H1 (cell line): Measurements from ENCODE around the gene FHDC1. TPM values are rescaled to one million over a fixed set of nuclear protein-coding genes. Genes with fewer than 3 reads are reported as not detected.
A peak's percentile ranks its signal among the peaks of the same experiment; 100 is the strongest.

Source experiments
- CTCF ChIA-PET: fragments of 300-600 bp; sonication (Branson Sonifier 250); formaldehyde crosslinking; loops from one replicate; lab custom pipeline; 2021; ENCODE audit not compliant: partially characterized antibody; lab: Charles Lee
- POLR2A ChIA-PET: fragments of 300-600 bp; sonication (Branson Sonifier 250); formaldehyde crosslinking; loops from one replicate; lab custom pipeline; 2021; ENCODE audit warnings: inconsistent platforms; ENCODE audit not compliant: partially characterized antibody; lab: Charles Lee
- DNase-seq, 2 experiments: peaks; one replicate each; pipeline versions ENCODE4 v3.0.0 to v3.0.0-alpha.2; 2010 to 2022; ENCODE audit warnings: low spot score in 2 of 2, low read depth in 1 of 2, mixed read lengths in 1 of 2
- FAIRE-seq: peaks from 2 replicates; lab custom pipeline; 2011; peaks lifted over from hg19 to GRCh38; lab: Jason Lieb, UNC
- H2AFZ ChIP-seq: 2 replicates; pipeline ENCODE4 v1.8.1; 2012; ENCODE audit warnings: low read length, inconsistent platforms
- H2AK5ac ChIP-seq: 2 replicates; pipeline ENCODE4 v1.6.1; 2013; ENCODE audit warnings: low read depth, low read length
- H2BK120ac ChIP-seq: replicated peaks from 2 replicates; pipeline ENCODE3; 2013; ENCODE audit warnings: low read depth, low read length, inconsistent platforms
- H2BK12ac ChIP-seq: 2 replicates; pipeline ENCODE4 v1.6.1; 2013; ENCODE audit warnings: low read depth, low read length
- H2BK15ac ChIP-seq: 2 replicates; pipeline ENCODE4 v1.6.1; 2013; ENCODE audit warnings: low read length
- H2BK20ac ChIP-seq: 2 replicates; pipeline ENCODE4 v1.6.1; 2013; ENCODE audit warnings: low read length
- H2BK5ac ChIP-seq: 2 replicates; pipeline ENCODE4 v1.6.1; 2013; ENCODE audit warnings: low read depth, low read length
- H3K14ac ChIP-seq: 2 replicates; pipeline ENCODE4 v1.6.1; 2013; ENCODE audit warnings: inconsistent platforms; ENCODE audit not compliant: insufficient read length
- H3K18ac ChIP-seq: 2 replicates; pipeline ENCODE4 v1.6.1; 2013; ENCODE audit warnings: low read length; ENCODE audit errors: extremely low read depth
- H3K23ac ChIP-seq: 2 replicates; pipeline ENCODE4 v1.6.1; 2013; ENCODE audit warnings: inconsistent platforms; ENCODE audit not compliant: insufficient read length
- H3K23me2 ChIP-seq: 2 replicates; pipeline ENCODE4 v1.6.1; 2013; ENCODE audit warnings: low read depth, low read length
- H3K27ac ChIP-seq: 2 replicates; pipeline ENCODE4 v1.6.1; 2011; ENCODE audit warnings: low read depth, low read length, inconsistent platforms
- H3K27me3 ChIP-seq, 4 experiments: replicated peaks in 1 of 4; 1 replicate in 1 of 4; 2 replicates in 3 of 4; pipeline versions ENCODE4 v1.6.1 to v1.8.1; 2011 to 2013; ENCODE audit warnings: low read length in 3 of 4, mild to moderate bottlenecking in 3 of 4, inconsistent platforms in 2 of 4, mixed read lengths in 2 of 4, moderate library complexity in 1 of 4; ENCODE audit not compliant: control insufficient read depth in 3 of 4, insufficient read depth in 3 of 4; ENCODE audit errors: extremely low read depth in 1 of 4
- H3K36me3 ChIP-seq, 4 experiments: 2 replicates each; pipeline versions ENCODE4 v1.6.1 to v1.8.1; 2011 to 2013; ENCODE audit warnings: mild to moderate bottlenecking in 4 of 4, low read length in 3 of 4, moderate library complexity in 2 of 4, control low read depth in 1 of 4, inconsistent platforms in 1 of 4; ENCODE audit not compliant: insufficient read depth in 4 of 4, control insufficient read depth in 2 of 4
- H3K4ac ChIP-seq: replicated peaks from 2 replicates; pipeline ENCODE3; 2013; ENCODE audit warnings: low read length, low read depth, mixed read lengths, inconsistent platforms; ENCODE audit not compliant: insufficient read length
- H3K4me1 ChIP-seq, 4 experiments: replicated peaks in 1 of 4; 1 replicate in 1 of 4; 2 replicates in 3 of 4; pipeline versions ENCODE4 v1.6.1 to v1.8.1; 2011 to 2013; ENCODE audit warnings: low read length in 3 of 4, inconsistent platforms in 2 of 4, mixed read lengths in 1 of 4; ENCODE audit not compliant: insufficient read depth in 4 of 4, control insufficient read depth in 3 of 4
- H3K4me2 ChIP-seq, 2 experiments: 2 replicates each; pipeline versions ENCODE4 v1.6.1 to v1.8.1; 2011 to 2013; ENCODE audit warnings: low read depth in 2 of 2, low read length in 2 of 2, control low read depth in 1 of 2, inconsistent platforms in 1 of 2, mild to moderate bottlenecking in 1 of 2; ENCODE audit not compliant: insufficient read depth in 1 of 2
- H3K4me3 ChIP-seq, 4 experiments: fragments of 200-600, 300-600 bp in 1 of 4; sonication (generic), shearing (Covaris generic), sonication (Bioruptor Twin) in 1 of 4; 2 replicates each; pipeline versions ENCODE4 v1.5.1 to v1.8.1; 2011 to 2016; ENCODE audit warnings: low read length in 4 of 4, low read depth in 3 of 4, control low read depth in 2 of 4, inconsistent platforms in 2 of 4, mild to moderate bottlenecking in 2 of 4, mixed read lengths in 1 of 4, moderate library complexity in 1 of 4; ENCODE audit not compliant: insufficient read depth in 2 of 4; ENCODE audit errors: extremely low read depth in 1 of 4
- H3K56ac ChIP-seq: replicated peaks from 2 replicates; pipeline ENCODE3; 2013; ENCODE audit warnings: low read depth, mild to moderate bottlenecking, mixed read lengths, low read length, inconsistent platforms; ENCODE audit not compliant: insufficient read length
- H3K79me1 ChIP-seq: 2 replicates; pipeline ENCODE4 v1.6.1; 2013; ENCODE audit warnings: low read depth, low read length, control low read depth
- H3K79me2 ChIP-seq, 2 experiments: 2 replicates each; pipeline versions ENCODE4 v1.6.1 to v1.8.1; 2012 to 2013; ENCODE audit warnings: low read length in 2 of 2, mild to moderate bottlenecking in 2 of 2, inconsistent platforms in 1 of 2; ENCODE audit not compliant: insufficient read depth in 2 of 2, control insufficient read depth in 1 of 2
- H3K9ac ChIP-seq, 4 experiments: replicated peaks in 1 of 4; 1 replicate in 1 of 4; 2 replicates in 3 of 4; pipeline versions ENCODE4 v1.6.1 to v1.8.1; 2011 to 2013; ENCODE audit warnings: low read depth in 3 of 4, low read length in 3 of 4, control low read depth in 2 of 4, mild to moderate bottlenecking in 2 of 4, moderate library complexity in 2 of 4, inconsistent platforms in 1 of 4; ENCODE audit errors: extremely low read depth in 1 of 4
- H3K9me3 ChIP-seq, 2 experiments: 2 replicates each; pipeline versions ENCODE4 v1.6.1 to v1.8.1; 2012 to 2013; ENCODE audit warnings: mild to moderate bottlenecking in 2 of 2, moderate library complexity in 2 of 2, control low read depth in 1 of 2, inconsistent platforms in 1 of 2, low read depth in 1 of 2, low read length in 1 of 2, mixed read lengths in 1 of 2; ENCODE audit not compliant: insufficient read depth in 2 of 2
- H4K20me1 ChIP-seq, 2 experiments: replicated peaks in 1 of 2; 2 replicates each; pipeline versions ENCODE3 to v1.8.1; 2011 to 2013; ENCODE audit warnings: inconsistent platforms in 2 of 2, low read length in 2 of 2, mild to moderate bottlenecking in 1 of 2; ENCODE audit not compliant: insufficient read depth in 2 of 2, control insufficient read depth in 1 of 2
- H4K5ac ChIP-seq: 2 replicates; pipeline ENCODE4 v1.6.1; 2013; ENCODE audit warnings: low read length, low read depth, mixed read lengths, inconsistent platforms; ENCODE audit not compliant: insufficient read length
- H4K8ac ChIP-seq: 2 replicates; pipeline ENCODE4 v1.8.0; 2013; ENCODE audit warnings: mild to moderate bottlenecking, moderate library complexity, low read length, inconsistent platforms; ENCODE audit not compliant: insufficient read depth; ENCODE audit errors: extremely low read depth
- H4K91ac ChIP-seq: replicated peaks from 2 replicates; pipeline ENCODE3; 2013; ENCODE audit warnings: low read length, mixed read lengths, inconsistent platforms; ENCODE audit not compliant: insufficient read length
- EGR1 ChIP-seq: IDR thresholded peaks from 2 replicates; pipeline ENCODE4 v1.6.1; 2011; ENCODE audit warnings: low read depth, low read length, borderline replicate concordance
- ZNF274 ChIP-seq: IDR thresholded peaks from 2 replicates; pipeline ENCODE4 v1.7.0; 2012; ENCODE audit warnings: low read length, borderline replicate concordance; ENCODE audit errors: extremely low read depth
- WGBS, 2 experiments: shearing (Covaris generic) in 1 of 2; methylation state at CpG; one replicate each; pipeline versions ENCODE4 v1.1.6 to v1.1.7; 2013 to 2015; ENCODE audit warnings: low lambda C conversion rate in 2 of 2, mixed read lengths in 2 of 2, inconsistent platforms in 1 of 2, low coverage in 1 of 2, missing lambda C conversion rate in 1 of 2; ENCODE audit not compliant: insufficient replicate concordance in 2 of 2, insufficient coverage in 1 of 2, insufficient read length in 1 of 2; ENCODE audit errors: extremely low coverage in 1 of 2, missing lambda C conversion rate in 1 of 2; 5-methylcytosine and 5-hydroxymethylcytosine counted together
- polyA plus RNA-seq, 7 experiments: library from polyadenylated mRNA; depleted of rRNA in 3 of 7; stranded (reverse) in 5 of 7; unstranded in 2 of 7; fragments of >200 nt in 5 of 7; fragments of 200-250 nt in 2 of 7; gene quantifications; 1 replicate in 5 of 7; 2 replicates in 1 of 7; 4 replicates in 1 of 7; pipeline versions ENCODE4 v1.2.1 to v1.2.3, GENCODE V29; 2011 to 2013; ENCODE audit warnings: missing spikeins in 2 of 7, mixed read lengths in 2 of 7
- total RNA-seq: library from RNA; stranded (reverse); fragmentation: NEBNext Ultra II Directional; extraction: Animal tissue kit (Norgen Biotek cat#: 25700); gene quantifications from 2 replicates; pipeline ENCODE4 v1.2.1, GENCODE V29; 2021
- TF ChIP-seq, protein P1 (sequence below): IDR thresholded peaks from 2 replicates; pipeline ENCODE4 v1.6.1; 2011; ENCODE audit warnings: low read depth, mild to moderate bottlenecking, low read length; ENCODE audit not compliant: insufficient read depth

Gene FHDC1
- total and polyA plus RNA-seq, 2 of the 8 experiments (the other 6 are each of a cell fraction or from before 2014, with no cell fraction given) = 6.4 to 28.6 TPM

DNA sequence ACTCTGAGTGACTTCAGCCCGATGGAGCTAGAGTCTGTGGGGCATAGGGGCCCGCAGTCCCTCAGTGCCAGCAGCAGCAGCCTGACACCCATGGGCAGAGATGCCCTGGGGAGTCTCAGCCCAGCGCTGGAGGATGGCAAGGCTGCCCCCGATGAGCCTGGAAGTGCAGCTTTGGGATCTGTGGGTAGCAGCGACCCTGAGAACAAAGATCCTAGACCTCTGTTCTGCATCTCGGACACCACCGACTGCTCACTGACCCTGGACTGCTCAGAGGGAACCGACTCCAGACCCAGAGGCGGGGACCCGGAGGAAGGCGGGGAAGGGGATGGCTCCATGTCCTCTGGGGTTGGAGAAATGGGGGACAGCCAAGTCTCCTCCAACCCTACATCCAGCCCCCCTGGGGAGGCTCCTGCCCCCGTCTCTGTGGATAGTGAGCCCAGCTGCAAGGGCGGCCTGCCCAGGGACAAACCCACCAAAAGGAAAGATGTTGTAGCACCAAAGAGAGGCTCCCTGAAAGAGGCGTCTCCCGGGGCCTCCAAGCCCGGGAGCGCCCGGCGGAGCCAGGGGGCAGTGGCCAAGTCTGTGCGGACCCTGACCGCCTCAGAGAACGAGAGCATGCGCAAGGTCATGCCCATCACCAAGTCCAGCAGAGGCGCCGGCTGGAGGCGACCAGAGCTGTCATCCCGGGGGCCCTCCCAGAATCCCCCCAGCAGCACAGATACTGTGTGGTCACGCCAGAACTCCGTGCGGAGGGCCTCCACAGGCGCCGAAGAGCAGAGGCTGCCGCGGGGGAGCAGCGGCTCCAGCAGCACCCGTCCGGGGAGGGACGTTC is 39.5 kb downstream of the FHDC1 start:
- TF ChIP-seq, protein P1, sequence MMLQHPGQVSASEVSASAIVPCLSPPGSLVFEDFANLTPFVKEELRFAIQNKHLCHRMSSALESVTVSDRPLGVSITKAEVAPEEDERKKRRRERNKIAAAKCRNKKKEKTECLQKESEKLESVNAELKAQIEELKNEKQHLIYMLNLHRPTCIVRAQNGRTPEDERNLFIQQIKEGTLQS = no peak
- TF ChIP-seq ZNF274 (no peak), EGR1 (no peak)
- Histone ChIP-seq H2AFZ (no peak overlapping the region), H4K5ac (no peak overlapping the region), H2AK5ac (no peak overlapping the region), H2BK15ac (no peak overlapping the region), H3K14ac (no peak overlapping the region), H3K23me2 (no peaks in the 10 kb centered on the region), H3K9me3 (no peaks in the 10 kb centered on the region), H2BK20ac (no peak overlapping the region), H3K9ac (no peak overlapping the region), H3K4me1 (no peaks in the 10 kb centered on the region), H3K79me1 (no peaks in the 10 kb centered on the region), H3K4me2 (no peak overlapping the region), H3K4me3 (no peak overlapping the region), H2BK5ac (no peak overlapping the region), H3K18ac (no peak overlapping the region), H2BK120ac (no peak overlapping the region), H3K4ac (no peak overlapping the region), H2BK12ac (no peak overlapping the region), H3K36me3 (peaks cover 2 to 43% (median 23%) of the 10 kb centered on the region in 4 experiments; a peak in 6 of 8 replicates), H3K79me2 (no peaks in the 10 kb centered on the region), H4K8ac (peak overlapping the region; percentile 40; the same call in 1 of the 2 replicates), H3K27me3 (no peaks in the 10 kb centered on the region), H3K23ac (no peak overlapping the region), H4K20me1 (peaks cover 2% of the 10 kb centered on the region in 2 experiments), H4K91ac (no peak overlapping the region), H3K27ac (no peak overlapping the region), H3K56ac (no peak overlapping the region)
- no peak for FAIRE-seq
- DNase-seq = no peak
- ChIA-PET POLR2A (interaction anchor here (0.8 to 2.7 kb wide), 4 partner anchors 11 to 491 kb away, joined by 3 to 12 read pairs (median 4); partner anchors contain the start of gene TMEM131L), CTCF (interaction anchor here (0.6 to 2.4 kb wide), 12 partner anchors 11 to 146 kb away, joined by 3 to 11 read pairs (median 4); no protein-coding TSS in a partner anchor)
- WGBS, 2 experiments = 92% methylated on average over 38 of the region's 38 CpGs; no CpG with 5 or more reads in 1 of the 2 experiments
